Measurements from ENCODE around the gene WSB1.

The WSB1 gene

GRCh38 chr17:27362503-27362902 is 68.6 kb downstream of the WSB1 start:
- DNase-seq = no peak

GRCh38 chr17:27362909-27363308 is 69.0 kb downstream of the WSB1 start:
- DNase-seq = no peak

- no peak for DNase-seq
Observed at GRCh38 chr17:27363326-27363725, 69.4 kb downstream of the WSB1 start.

Measured in NCI-H526 treated with DMSO at 0.1 percent for 48 hours (cell line).